GM19328 (cell line): ENCODE data around the gene ARL1.
"Not testable (repeated sequence)": the region's sequence is repeated elsewhere in the genome, so short reads cannot be mapped to it uniquely, and the experiment has no call there.

ENCODE experiments used
- ATAC-seq: cut with Tn5 transposase; IDR thresholded peaks from one replicate; pipeline ENCODE4 v1.9.1; 2021; ENCODE audit warnings: mild to moderate bottlenecking, moderate library complexity; ENCODE audit not compliant: unreplicated experiment

ARL1 gene

DNA sequence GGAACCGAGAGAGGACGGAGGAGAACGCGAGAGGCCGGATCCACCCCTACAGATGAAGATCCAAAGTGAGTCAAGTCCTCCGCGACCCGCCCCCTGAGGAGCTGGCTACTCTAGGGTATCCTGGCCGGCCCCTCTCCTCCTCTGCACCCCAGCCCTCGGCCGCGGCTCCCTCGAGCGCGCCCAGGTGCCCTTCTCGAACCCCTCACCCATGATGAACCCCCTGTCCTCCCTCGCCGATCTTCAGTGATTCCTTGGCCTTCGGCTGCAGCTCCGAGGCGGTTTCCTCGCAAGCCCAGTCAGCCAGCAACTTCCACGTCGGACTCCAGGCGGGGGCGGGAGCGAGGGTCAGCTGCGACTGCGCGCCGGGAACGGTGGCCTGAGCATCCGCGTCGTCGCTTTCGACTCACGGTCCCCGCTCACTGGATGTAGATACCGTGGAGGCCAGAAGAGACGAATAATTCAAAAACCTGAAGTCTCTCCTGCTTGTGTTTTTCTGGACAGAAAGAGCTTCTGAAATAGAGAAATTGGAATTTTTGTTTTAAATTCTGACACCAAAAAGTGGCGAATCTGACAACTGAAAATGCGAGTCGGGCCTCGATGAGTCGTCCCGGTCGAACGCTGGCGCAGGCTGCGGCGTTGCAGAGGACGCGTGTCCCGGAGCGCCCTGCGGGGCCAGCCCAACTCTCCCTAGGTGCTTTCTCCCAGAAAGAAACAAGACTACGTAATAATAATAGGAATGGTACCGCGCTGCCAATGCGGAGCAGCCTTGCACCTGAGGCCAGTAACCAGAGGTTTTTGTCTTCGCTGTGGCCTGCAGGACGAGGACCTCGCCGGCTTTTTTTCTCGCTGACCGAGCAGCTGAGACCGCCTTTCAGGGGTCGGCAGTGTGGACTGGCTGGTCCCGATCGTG is at the start of gene ARL1:
Gene ARL1, minus strand, starts transcription at position 337 of the 910 bp plus-strand sequence. Its CDS starts 127 bp downstream, at position 210.
- peak; percentile 67 for ATAC-seq

DNA sequence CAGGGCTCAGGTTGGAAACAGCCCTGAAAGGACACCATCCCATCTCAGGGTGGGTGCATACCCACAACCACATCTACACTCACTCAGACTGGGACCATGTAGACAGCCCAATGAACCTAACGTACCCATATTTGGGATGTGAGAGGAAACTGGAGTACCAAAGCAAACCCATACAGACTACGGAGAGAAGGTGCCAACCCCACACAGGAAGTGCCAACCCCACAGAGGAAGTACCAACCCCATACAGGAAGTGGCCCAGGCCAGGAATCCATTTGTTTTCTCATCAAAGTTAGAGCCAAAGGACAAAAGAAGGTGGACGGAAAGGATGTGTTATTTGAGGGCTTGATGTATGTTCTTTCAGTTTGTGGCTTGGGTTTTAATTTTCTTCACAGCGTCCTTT is 48.1 kb upstream of the ARL1 start:
- ATAC-seq, result no peak

DNA sequence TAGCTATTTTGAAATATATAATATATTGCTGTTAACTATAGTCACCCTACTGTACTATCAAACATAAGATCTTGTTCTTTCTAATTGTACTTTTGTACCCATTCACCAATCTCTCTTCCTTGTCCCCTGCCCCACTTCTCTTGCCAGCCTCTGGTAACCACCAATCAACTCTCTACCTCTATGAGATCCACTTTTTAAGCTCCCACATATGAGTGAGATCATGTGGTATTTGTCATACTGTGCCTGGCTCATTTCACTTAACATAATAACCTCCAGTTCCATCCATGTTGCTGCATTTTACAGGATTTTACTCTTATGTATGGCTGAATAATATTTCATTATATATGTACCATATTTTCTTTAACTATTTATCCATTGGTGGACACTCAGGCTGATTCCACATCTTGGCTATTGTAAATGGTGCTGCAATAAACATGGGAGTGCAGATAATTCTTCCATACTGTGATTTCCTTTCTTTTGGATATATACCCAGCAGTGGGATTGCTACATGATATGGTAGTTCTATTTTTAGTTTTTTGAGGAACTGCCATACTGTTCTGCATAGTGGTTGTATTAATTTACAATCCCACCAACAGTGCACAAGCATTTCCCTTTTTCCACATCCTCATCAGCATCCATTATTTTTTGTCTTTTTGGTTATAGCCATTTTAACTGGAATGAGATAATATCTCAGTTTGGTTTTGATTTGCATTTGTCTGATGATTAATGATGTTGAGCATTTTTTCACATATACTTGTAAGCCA is 34.1 kb upstream of the ARL1 start:
- no peak for ATAC-seq

DNA sequence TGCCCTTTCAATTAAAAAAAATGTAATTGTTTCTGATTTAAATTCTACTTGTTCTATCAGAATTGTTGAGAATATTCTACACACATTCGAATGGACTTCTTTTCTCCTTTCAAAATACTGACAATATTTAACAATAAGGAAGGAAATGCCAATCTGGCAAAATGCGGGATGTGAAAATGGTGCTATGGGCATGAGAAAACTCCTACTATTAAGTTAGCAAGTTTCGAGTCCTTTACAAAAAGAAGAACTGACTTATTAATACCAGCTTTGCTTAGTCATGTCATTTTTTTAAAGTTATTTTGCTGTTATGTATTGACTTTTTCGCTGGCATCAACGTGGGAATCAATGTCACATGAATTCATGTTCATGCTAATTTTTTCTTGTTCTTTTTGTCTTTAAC is 31.7 kb upstream of the ARL1 start:
- no peak for ATAC-seq

DNA sequence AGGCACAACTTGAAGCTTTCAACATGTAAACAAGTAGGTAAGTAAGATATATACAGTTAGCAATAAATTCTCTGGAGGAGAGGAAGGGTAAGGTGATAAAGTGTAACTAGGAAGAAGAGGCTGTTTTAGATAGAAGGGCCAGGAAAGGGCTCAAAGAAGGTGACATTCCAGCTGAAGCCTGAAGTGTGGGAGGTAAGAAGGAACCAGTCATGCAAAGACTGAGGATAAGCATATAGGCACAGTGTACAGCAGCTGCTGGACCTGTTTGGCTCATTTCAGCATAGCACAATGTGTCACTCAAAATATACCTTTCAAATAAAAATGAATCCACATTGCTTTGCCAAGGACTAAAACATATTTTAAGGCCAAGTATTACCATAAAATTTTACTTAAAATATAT is 28.6 kb upstream of the ARL1 start:
- ATAC-seq, result no peak

DNA sequence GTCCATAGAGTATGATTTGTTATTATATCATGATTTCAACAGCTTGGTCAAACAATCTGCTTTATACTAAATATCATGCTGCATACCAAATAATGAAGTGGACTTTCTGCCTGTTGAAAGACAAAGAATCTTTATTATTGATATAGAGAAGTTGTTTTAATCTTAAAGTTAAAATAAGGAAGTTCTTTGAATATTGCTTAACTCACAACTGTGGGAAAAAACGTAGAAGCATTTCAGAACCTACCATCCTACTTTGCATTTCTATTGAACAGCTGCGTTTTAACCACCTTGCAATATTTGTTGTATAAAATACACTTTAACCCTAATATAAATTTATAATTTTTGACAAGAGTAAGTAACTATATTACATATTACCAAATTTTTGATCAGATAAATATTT is 22.9 kb upstream of the ARL1 start:
- ATAC-seq, result no peak

DNA sequence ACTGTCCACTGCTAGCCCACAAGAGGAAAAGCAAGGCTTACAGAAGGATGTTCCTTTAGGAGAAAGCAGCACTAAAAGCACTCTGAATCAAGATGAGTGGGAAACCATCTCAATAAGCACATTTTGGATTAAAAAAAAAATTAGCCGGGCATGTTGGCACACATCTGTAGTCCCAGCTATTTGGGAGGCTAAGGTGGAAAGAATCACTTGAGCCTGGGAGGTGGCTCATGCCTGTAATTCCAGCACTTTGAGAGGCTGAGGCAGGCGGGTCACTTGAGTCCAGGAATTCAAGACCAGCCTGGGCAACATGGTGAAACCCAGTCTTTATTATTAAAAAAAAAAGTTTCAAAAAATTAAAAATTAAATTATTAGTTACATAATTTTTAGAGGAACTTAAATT is 17.0 kb upstream of the ARL1 start:
- ATAC-seq, result no peak

DNA sequence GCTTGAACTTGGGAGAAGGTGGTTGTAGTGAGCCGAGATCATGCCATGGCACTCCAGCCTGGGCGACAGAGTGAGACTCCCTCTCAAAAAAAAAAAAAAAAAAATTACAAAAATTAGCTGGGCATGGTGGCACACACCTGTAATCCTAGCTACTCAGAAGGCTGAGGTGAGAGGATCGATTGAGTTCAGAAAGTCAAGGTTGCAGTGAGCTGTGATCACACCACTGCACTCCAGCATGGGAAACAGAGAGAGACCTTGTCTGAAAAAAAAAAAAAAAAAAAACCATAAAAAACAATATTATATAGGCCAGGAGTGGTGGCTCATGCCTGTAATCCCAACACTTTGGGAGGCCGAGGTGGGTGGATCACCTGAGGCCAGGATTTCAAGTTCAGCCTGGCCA is 14.5 kb upstream of the ARL1 start:
- not testable (repeated sequence) for ATAC-seq

DNA sequence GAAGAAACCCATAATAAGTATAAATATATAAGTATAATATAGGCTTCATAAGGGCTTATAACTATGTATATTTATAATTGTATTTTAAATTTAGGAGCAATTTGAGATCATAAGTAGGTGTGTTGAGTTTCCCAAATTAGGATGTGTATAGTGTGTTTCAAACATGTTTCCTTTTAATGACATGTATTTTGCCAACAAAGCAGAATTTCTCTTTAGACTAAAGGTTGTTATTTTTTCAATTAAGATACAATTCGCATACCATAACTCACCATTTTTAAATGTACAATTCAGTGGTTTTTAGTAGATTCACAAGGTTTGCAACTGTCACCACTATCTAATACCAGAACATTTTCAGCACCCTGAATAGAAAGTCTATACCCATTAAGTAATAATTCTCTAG is 7.7 kb upstream of the ARL1 start:
- ATAC-seq, result no peak

DNA sequence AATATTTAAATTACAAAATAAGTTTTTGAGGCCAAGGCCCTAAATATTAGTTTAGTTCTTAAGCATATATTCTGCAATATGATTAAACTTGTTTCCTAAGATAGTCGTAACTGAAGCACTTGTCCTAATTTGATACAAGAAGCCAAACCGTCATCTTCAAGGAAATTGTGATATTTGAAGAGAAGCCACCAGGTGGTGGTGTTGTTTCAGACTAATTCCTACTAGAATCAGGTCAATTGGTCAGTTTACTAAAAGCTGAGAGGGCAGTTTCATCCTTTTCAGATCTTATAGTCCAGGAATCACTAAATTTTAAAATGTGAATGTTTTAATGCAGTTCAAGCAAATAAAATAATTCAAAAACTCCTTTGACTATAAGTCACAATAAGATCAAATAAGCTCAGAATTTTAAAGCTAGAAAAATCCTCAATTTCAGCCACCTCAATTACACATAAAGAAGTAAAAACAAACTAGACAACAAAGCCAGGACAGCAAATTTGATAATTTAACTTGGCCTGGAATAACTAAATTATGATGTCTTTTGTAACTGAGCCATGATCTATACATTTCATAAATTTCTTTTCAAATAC is 7.1 kb upstream of the ARL1 start:
- no peak for ATAC-seq

DNA sequence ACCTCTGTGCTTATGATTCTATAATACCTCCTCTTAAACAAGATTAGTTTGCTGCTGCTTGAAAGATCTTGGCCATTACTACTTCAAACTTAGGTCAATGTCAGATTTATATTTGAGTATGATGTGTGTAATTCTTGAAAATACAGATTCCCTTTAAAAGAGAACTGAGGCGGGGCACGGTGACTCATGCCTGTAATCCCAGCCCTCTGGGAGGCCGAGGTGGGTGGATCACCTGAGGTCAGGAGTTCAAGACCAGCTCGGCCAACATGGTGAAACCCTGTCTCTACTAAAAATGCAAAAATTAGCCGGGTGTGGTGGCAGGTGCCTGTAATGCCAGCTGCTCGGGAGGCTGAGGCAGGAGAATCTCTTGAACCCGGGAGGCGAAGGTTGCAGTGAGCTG is 2.6 kb upstream of the ARL1 start:
- ATAC-seq, result not testable (repeated sequence)

DNA sequence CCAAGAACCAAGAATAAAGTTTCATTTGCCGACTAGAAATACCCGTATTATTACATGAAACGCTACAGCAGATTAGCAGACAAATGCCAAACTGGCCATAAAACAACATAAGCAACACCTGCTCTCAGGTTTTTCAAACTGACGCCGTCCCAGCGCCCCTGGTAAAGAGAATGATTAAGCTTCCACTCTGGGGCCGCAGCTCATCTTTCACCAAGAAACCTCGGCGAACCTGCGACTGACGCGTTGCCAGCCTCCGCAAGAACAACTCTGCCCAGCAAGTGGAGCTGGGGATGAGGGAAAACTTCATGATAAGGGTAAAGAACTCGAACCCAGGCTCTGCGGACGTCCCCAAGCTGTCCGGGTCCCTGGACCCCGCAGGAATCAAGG is 530 bp downstream of the ARL1 start:
- ATAC-seq, result peak; percentile 15

DNA sequence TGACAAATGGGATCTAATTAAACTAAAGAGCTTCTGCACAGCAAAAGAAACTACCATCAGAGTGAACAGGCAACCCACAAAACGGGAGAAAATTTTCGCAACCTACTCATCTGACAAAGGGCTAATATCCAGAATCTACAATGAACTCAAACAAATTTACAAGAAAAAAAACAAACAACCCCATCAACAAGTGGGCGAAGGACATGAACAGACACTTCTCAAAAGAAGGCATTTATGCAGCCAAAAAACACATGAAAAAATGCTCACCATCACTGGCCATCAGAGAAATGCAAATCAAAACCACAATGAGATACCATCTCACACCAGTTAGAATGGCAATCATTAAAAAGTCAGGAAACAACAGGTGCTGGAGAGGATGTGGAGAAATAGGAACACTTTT is 16.4 kb downstream of the ARL1 start:
- not testable (repeated sequence) for ATAC-seq

DNA sequence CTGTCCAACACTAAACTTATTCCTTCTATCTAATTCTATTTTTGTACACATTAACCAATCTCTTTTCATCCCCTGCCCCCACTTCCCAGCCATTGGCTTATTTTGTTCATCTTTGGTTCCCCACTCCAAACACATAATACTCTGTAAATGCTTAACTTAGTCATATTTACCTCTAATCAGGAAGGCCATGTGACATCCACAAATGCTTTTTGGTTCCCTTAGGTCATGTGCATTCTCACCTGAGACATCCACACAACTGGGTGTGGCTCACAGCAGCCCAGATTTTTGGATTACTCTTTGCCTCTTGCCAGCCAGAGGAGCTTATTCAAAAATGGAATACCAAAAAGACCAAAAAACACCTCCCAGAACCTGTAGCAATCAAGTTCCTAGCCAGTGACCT is 28.4 kb downstream of the ARL1 start:
- no peak for ATAC-seq

DNA sequence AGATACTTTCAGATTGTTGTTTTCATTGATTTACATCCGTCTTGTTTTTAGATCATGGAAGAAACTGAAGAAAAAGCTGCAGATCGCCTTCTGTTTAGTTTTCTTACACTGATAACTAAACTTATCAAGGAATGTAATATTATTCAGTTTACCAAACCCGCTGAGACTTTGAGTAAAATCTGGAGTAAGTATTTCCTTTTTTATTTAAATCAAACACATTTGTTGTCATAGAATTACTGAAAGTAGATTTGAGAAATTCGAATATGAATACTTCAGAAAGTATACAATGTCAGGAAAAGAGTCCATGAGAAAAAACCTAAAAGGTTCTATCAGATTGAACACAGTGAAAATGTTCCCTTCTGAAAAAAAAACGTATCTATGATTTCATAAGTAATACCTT is 32.0 kb downstream of the ARL1 start:
- no peak for ATAC-seq

DNA sequence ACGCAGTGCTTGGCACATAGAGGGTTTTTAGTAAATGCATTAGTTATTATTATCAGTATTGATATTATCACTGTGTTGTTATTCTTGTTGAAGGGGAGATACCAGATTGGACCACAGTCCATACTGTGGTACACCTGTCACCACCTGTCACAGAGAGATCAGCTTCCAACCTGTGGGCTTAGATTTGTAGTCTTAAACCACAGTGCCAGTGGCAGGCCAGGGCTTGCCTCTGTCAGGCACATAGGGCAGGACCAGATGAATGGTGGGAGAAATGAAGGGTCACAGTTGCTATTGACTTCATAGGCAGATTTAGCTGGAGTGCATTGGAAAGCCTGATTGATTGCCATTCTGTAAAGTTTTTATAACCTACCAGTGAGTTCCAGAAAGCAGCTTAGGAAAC is 35.1 kb downstream of the ARL1 start:
- no peak for ATAC-seq

DNA sequence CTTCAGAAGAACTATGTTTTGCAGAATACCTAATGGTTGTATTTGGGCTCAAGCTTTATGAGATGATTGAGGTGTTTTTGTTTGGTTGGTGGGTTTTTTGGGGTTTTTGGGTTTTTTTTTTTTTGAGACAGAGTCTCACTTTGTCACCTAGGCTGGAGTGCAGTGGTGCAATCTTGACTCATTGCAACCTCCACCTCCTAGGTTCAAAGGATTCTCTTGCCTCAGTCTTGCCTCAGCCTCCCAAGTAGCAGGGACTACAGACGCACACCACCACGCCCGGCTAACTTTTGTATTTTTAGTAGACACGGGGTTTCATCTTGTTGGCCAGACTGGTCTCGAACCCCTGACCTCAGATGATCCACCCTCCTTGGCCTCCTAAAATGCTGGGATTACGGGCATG is 39.6 kb downstream of the ARL1 start:
- ATAC-seq, result no peak

DNA sequence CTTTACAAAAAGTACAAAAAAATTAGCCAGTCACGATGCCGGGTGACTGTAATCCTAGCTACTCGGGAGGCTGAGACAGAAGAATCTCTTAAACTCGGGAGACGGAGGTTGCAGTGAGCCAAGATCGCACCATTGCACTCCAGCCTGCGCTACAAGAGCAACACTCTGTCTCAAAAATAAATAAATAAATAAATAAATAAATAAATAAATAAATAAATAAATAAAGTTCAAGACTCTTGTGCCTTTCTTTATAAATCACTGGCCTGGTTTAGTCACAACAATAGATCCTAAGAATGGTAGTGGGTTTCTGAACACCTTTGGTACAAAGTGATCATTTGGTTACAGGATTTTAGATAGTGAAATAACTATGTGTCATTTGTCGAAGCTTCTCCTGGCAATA is 46.1 kb downstream of the ARL1 start:
- ATAC-seq, result no peak

DNA sequence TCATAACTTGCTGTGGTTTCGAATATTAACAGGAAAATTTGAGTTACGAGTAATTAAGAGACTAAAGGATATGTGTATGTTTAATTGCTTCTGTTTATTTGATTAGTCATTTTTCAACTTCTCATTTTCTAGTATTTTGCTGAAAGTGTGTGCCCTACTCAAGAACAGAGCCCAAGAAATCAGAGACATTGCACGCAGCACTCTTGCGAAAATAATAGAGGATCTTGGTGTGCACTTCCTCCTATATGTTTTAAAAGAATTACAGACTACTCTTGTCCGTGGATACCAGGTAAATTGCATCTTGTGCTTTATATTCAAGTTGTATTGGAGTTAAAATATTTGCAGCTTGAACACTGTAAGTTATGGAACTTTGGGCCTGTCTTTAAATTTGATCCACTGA is 50.8 kb downstream of the ARL1 start:
- no peak for ATAC-seq

DNA sequence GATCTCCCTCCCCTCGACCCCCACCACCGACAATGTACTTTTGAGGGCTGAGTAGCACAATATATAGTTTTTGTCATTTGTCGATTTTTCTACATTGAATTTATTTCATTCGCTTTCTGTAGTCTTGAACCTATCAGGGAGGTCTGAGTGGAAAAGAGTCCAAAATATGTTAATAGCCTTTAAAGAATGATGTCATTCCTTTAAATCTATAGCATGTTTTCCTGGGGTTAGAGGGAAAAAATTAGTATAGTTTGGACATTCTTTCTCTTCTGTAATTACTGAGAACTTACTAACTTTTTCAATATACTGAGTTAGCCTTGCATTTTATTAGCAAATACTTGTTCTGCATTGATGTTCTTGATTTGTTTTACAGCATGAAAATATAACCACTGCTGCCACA is 55.9 kb downstream of the ARL1 start:
- no peak for ATAC-seq

DNA sequence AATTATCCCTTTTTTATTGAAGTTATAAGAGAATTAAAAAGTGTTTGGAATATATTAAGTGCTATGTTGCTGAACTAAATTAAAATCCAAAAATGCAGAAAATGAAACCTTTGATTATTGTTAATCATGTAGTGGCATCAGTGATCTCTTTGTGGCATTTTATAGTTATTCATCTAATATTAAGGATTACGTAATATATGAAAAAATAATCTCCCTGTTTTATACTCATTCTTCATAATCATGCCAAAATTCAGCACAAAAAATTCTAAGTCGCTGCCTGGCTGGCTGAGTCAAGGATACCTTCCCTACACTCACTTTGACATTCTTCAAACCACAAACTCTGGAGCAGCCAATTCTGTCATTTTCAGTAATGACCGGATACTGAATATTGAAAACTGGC is 63.7 kb downstream of the ARL1 start:
- ATAC-seq, result no peak
